HG03045 (cell line): ENCODE results near the gene CNPY1.

Experiments
- ATAC-seq: cut with Tn5 transposase; IDR thresholded peaks from one replicate; pipeline ENCODE4 v1.9.1; 2021; ENCODE audit warnings: mild to moderate bottlenecking, moderate library complexity; ENCODE audit not compliant: unreplicated experiment

CNPY1 gene

DNA sequence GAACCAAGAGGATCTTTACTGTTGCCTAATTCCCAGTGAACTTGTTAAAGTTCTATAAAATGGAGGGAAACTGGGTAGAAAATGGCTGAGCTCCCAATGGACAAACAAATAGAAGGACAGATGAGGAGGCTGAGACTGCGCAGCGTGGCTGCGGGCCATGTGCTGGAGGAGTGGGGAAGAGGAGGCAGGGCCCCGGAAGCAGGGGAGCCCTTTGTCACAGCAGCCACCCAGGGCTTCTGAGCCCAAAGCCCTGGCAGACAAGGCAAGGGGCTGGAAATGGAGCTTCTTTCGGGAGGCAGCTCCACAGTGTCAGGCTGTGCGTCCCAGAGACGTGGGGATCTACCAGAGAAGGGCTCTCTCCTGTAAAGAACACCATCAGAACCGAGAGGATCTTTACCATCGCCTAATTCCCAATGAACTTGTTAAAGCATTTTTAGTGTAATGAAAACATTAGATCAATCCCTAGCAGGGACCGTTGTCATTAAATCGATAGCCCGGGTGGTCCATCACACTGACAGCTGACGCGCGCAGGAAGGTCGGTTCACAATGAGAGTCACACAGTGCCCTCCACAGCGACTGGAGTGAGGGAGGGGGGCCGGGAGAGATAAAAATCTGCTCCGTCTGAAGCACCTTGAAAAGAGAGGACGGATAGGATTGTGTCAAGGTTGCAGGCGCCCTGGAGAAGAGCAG, 14.0 kb upstream of the CNPY1 start:
- no peak for ATAC-seq

DNA sequence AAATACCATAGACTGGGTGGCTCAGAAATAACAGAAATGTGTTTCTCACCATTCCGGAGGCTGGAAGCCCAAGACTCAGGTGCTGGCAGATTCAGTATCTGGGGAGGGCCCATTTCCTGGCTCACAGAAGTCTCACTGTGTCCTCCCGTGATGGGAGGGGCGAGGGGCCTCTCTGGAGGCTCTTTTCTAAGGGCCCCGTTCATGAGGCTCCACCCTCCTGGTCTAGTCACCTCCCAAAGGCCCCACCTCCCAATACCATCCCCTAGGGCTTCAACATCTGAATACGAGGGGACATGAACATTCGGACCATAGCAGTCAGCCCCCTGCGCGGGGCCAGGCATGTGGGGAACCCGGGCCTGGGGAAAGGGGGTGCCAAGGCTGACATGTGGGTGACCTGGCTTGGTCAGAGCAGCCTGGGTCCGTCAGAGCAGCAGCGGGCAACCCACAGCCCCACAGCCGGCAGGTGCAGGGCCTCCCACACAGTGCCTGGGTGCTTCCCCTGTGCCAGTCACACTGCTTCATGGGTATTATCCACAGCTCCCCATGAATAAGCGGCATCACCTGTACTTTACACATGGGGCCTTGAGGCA, 13.3 kb upstream of the CNPY1 start:
- no peak for ATAC-seq

DNA sequence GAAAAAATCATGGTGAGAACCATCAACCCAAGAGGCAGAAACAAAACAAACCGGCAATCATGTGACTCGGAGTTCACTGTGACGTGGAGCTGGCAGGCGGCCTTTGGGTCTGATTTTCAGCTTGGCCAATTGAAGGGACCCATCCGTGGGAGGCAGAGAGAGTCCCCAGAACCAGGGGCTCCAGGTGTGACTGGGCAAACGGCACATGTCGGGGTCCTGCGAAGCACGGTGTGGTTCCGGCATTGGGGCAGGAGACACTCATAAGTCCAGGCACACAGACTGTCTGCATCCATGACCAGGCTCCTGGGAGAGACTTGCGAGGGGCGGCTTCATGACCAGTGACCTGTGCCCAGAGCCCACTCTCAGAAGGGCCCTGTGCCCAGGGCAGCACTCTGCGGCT, 12.6 kb upstream of the CNPY1 start:
- no peak for ATAC-seq

DNA sequence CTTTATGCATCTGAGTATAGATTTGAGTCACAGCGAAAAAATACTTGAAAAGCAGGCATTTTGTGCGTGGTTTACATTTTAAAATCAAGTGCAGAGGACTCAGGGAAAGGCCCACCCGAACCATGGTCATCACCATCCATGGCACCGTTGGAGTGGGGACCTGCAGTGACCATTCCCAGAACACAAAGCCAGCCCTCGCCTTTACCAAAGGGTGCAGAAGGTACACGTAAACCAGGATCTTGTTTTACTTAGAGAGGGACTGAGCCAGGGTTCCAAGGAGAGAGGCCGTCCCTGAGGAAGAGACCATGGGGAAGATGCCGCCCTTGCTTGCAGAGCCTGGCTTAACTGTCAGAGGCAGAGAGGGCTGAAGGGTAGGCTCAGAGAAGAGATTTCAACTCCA, 12.0 kb upstream of the CNPY1 start:
- ATAC-seq = no peak

DNA sequence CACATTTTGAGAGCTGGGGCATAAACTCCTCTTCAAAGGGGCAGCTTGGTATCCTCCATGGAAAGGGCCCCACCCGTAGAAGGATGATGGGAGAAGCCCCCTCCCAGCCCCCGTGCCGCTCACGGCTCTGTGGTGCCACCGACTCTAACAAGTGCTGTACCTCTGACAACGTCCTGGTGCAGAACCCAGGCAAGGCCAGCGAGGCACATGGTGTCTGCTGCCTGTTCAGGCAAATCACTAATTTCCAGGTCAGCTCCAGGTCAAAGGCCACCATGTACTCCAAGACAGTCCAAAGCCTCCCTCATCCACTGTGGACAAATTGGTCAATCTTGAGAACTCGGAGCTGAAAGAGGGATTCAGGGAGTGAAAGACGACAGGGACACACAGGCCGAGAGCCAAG, 11.4 kb upstream of the CNPY1 start:
- ATAC-seq = no peak

DNA sequence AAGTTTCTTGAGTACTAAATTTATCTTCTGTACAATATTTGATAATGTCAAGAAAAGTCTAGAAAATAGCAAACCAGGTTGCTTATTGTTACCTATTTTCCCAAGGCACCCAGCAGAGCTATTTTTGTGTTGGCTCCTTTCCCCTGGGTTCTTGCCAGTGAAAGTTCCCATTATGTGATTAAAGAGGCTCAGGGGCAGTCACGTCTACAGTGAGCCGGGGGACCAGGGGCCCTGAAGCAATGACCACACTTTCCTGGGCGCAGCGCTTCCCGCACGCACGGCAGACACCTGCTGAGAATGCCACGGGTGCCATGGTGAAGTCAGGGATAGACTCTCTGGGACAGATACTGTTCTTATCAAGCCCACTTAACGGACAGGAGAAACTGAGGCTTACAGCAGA, 10.4 kb upstream of the CNPY1 start:
- no peak for ATAC-seq

DNA sequence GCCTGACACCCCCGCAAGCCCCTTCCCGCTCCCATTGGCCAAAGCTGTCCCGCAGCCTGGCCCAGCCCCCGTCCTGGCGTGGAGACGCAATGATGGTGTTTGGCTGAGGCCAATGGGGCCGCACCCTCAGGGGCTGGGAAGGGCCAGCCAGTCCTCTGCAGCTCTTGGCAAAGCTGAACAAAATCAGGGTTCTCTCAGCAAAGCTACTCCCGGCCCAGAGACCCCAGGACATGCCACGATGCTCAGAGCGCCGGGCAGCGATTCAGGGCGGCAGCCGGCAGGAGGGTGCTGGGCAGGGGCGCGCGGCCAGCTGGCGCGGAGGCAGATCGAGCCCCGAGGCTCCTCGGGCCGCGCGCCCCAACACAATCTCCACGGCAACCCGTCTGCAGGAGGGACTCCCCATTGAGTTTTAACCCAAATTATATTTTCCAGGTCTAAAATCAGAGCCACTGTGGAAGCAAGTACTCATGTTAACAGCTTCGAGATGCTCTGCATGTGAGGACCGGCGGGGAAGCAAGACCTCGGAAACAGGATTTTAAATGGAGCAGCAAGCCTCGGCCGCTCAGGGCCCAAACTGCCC, 8.8 kb upstream of the CNPY1 start:
- ATAC-seq = no peak

DNA sequence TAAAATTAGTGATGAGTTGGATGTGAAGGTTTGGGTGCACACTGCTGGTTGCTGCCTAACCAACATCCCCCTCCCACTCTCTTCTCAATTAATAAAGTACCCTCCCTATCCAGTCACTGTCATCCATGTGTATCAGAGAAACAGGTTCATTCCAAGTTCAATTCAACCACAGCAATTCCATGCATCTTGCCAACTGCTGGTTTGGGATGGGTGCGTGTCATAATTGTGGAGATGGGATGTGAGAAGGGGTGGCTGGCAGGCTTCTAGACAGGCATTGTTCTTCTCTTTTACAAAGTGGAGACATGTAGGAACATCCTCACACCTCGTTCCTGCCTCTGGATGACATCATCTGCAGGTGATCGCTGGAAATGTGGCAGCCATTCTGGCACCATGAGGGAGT, 7.5 kb upstream of the CNPY1 start:
- ATAC-seq = no peak

DNA sequence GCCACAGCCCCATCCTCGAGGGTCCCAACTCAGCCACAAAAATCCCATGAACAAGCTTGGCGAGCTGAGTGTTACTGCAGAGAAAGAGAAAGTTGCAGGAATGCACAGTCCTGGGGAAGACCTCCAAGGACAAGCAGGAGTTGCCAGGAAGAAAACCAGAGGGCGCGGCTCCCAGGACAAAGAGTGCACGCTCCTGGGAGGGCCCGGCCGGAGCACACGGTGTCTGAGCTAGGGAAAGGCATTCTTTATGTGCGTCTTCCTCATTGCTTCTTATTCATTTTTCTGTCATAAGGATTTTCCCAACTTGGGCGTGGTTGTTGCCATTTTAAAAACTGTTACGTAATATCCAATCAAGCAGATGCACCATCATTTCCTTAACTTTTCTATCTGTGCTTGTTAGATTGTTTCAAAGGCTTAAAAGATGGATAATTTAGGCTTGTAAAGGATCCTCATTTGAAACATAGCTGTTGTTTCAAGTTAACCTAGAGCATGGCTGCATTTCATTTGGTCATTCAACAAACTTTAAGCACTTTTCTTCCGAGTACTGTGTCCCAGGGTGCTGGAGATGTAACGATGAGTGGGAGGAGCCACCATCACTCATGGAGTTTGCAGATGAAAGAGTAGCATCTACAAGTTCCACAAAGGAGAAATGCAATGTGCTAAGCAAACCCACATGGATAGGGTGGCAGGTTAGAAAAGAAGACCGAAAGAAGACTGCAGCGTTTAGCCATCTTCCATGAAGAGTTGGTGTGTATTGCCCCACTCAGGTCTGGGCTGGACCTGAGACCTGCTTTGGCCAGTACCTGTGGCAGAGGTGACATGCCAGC, 5.6 kb upstream of the CNPY1 start:
- ATAC-seq = no peak

DNA sequence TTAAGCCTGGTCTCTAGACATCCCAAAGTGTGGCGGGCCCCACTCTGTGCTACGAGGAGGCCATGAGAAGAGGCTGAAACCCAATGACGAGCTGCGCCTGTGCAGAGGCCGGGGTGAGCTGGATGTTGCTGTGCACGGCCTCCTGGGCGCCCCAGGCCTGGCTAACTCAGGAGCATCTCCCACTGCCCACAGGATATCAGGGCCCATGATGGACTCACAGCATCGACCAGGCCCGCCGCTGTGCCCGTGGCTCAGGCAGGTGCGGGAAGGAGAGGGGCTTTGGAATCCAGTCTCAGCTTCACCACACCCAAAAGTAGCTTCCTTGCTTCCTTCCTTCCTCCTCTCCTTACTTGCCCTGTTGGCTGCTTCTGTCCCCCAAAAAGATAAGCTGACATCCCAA, 4.6 kb upstream of the CNPY1 start:
- ATAC-seq = no peak

DNA sequence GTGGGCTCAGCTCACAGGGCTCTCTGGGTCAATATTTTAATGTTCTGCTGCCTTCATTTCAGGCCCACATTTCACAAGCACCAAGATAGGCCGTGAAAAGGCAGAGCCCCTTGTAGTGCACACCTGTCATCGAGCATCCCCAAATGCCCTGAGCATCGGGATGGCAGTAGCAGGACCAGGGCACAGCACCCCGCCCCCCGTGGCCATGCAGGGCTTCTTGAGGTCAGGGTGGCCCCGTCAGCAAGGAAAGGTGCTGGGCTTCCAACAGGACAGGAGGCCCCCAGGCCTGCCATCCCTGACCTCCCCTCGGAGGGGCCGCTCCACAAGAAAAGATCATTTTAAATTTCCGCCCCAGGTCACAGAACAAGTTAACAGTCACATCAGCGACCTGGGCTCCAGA, 2.9 kb upstream of the CNPY1 start:
- ATAC-seq = no peak

DNA sequence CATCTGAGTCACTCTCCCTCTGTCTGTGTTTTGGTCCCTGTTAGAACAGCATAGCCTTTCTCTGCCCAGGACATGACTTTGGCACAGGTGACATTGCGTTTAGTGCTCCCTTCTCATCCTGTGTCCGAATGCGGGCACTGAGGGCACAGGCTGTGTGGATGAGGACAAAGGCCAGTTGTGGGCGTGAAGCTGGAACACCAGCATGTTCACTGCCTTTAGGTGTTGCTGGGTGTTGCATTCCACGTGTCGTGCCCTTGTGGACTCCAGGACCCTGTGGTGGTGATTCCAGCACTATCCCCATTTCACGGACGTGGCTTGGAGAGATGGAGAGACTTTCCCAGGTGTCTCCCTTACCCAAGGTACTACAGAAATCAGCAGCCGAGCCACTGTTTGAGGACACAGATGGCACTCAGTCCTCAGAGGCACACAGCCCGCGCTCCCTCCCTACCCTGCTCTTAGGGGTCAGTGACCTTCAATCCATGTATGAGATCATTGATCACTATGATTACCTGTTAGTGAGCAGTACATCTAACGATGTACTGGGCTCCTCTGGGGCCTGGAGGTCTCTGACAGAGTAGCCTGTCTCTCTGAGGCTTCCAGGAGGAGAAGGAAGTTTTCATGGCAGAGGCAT, 917 bp upstream of the CNPY1 start:
- no peak for ATAC-seq

DNA sequence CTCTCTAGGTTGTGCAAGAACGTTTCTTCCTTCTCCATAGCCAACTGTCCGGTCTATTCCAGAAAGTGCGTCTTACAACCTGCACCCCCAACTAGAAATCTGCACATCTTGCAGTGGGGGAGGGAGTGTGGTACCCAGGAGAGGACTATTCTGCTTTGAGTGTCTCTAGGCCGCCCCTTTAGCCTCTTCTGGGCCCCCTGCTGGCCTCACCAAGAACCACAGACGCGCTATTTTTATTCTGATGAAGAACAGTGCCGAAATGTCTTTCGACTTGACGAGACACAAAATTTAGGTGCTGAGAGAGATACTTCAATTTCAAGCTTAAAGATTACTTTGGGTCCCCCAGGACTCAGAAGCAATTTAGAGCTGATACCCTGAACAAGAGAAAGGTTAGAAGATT, 1.0 kb downstream of the CNPY1 start:
- ATAC-seq = no peak

DNA sequence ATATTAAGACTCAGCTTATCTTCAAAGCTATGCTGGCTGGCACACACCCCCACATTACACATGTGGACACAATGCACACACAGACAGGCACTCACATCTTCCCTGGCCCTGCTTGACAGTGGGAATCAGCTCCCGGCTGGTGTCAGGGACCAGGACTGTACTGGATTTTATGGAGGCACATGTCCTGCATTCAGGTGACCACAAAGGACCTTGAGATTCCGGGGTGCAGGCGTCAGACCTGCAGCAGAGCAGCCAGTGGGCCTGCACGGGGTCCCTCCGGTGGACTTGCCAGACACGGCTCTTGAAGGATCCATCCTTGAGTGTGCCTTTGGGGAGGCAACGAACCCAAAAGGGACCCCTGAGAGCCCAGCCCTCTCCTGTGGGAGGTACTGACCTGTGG, 1.9 kb downstream of the CNPY1 start:
- ATAC-seq = no peak

DNA sequence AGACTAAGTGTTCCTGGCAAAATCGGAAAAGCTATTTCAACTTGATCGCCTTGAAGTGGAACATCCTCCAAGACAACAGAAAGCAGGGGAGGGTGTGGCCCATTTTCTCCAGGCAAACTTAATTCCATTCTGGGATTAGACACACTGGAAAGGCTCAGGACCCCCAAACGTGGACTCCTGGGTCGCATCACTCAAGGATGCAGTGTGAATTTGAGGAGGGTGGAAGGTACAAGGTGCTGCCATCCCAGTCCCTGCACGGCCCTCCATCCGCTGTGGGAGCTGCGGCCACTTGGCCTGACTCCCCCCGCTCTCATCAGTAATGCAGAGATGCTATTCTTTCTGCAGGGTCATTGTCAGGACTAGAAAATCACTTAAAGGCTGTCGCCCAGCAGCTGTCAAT, 2.4 kb downstream of the CNPY1 start:
- ATAC-seq = no peak

DNA sequence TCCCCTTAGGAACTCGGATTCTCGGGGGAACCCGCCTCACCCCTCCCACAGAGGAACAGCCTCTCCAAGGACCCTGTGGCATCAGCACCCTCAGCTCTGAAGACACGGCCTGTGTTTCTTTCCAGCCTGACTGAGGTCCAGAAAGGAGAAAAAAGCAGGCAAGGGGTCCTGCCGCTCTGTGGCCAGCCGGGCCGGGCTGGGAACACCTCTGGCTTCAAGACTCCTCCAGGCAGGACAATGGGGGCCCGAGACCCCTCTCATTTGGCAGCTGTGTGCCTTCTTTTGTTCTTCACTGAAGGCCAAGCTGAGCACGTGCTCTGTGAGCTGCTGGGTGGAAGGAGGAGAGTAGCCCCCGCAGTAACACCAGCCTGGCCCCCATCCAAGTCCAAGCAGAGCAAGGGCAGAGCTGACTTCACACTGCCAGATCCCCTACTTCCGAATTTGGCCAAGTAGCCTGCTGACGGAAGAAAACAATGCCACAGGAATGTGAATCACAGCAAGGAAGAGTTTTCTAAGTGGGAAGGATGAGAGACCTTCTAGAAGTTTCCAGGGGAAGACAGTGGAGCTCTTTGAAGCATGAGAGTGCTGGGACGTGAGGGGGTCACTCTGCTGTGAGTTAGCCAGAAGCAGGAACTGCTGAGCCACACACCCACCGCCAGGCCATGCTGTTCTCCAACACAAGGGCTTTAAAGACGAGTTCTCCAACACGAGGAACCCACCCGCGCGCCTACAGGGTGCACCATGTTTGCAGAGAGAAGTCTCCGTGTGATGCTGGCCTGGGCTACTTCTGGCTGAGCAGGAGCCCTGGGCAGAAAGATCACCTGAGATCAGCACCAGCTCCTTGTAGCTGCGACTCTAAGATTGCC, 3.1 kb downstream of the CNPY1 start:
- no peak for ATAC-seq

DNA sequence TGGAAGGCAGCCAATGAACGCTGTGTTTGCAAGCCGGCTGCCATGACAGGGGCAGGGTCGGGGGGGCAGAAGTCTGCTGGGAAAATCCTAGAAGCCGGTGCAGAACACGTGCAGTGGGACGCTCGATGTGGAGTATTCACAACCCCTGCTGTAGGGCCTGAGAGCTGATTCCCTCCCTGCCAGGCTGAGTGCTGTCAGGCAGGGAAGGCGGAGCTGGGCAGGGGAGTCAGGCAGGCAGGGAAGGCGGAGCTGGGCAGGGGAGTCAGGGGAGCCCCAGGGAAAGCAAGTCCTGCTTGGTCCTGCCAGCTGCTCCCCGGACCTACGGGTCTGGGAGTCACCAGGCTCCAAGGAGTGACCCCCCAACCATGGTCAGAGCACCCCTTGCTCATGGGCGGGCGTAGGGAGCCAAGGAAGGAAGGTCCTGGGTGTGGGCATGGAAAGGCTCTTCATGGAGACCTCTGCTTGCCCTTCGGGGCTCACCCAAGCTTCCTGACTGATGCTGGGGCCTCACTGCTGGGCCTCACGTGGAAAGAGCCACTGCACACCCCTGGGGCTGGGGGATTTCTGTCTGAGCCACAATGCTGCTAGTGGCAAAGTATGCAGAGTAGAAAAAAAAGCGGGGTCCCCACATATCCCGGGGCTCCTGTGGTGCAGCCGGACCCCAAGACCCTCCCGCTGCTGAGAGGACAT, 4.2 kb downstream of the CNPY1 start:
- ATAC-seq = no peak

DNA sequence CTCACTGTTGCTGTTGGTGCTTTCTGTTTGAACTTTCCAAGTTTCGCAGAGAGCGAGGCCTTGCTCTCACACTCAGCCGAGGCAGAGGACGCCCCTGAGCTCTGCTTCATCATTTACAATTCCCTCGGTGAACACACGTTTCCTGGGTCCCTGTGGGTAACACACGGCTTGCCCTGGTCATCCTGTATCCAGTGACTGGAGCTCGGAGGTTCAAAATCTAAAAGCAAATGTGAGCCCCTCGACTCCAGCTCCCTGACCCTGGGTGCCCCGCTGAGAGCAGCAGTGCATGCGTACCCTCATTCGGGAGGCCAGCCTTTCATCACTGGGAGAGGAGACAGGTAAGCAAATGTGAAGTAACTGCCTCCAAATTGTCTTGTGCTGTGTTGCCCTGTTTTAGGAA, 5.8 kb downstream of the CNPY1 start:
- no peak for ATAC-seq

DNA sequence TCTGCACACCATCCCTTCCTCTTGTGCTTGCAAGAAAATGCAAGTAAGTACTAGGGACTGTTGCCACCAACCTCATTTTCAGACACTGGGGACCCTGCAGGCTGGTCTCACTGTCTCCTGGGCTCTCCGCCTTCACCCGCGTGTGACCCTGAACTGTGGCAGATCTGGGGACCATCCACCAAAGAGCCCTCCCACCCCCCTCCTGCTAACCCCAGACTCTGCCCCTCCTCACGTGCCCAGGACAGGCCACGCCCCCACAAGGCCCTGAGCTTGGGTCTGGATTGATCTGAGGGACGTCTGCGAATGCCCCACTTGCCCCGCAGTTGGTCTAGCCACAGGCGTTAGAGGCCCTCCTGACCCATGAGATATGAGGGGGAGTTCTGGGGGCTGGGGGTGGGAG, 8.1 kb downstream of the CNPY1 start:
- ATAC-seq = no peak

DNA sequence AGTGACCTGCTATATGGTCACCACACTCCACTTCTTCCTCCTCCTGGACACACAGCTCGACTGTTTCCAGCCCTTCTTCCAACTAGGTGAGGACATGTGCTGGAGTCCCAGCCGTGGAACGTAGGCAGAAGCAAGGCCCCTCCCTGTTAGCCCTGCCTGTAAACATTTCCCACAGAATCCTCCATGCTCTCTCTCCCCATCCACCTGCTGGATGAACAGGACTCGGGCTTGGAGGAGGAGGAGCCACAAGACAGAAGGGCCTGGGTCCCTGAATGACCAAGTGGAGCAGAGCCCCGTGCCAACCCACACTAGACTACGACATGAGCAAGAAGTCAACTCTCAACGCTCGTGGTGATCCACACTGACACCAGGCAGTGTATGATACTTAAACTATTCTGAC, 9.9 kb downstream of the CNPY1 start:
- ATAC-seq = no peak
